Dedifferentiated amniotic fluid mesenchymal stem cell (primary cell): ENCODE data around the gene KLK7.
"Not testable (repeated sequence)": the region's sequence is repeated elsewhere in the genome, so short reads cannot be mapped to it uniquely, and the experiment has no call there.

Experiments
- DNase-seq: peaks from one replicate; pipeline ENCODE4 v3.0.0-alpha.2; 2016; ENCODE audit errors: extremely low spot score

Gene KLK7

GRCh38 chr19:50978772-50979390 lies 4.8 kb downstream of the KLK7 start:
- DNase-seq: no peak

- DNase-seq: no peak
Measured at GRCh38 chr19:50977626-50978025, 6.1 kb downstream of the KLK7 start.

- no peak for DNase-seq
Measured at GRCh38 chr19:50975766-50976165, 8.0 kb downstream of the KLK7 start.

- DNase-seq: no peak
Measured at GRCh38 chr19:50974702-50975556, 8.8 kb downstream of the KLK7 start.

DNA sequence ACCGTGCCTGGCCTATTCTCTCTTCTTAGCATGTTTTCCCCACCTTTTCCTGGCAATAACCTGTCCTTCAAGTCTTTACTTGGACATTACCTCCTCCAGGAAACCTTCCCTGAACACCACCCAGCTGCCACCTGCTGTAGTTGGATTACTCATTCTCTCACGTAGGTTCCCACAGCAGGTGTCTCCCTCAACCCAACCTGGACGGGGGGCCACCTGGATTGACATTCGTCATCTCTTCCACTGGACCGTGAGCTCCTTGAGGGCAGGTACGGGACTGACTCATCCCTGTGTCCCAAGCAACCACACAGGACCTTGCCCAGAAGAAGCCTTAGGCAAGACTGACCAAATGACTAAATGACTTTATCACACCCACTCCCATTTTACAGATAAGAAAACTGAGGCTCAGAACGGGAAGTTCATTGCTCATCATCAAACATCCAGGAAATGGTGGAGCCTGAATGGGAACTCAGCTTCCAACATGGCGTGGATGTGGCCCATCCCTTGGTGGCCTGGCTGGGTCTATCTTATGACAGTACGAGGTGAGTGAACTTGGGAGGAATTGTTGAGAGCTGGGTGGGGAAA lies 10.8 kb downstream of the KLK7 start:
- no peak for DNase-seq

GRCh38 chr19:50969810-50970209 lies 13.9 kb downstream of the KLK7 start:
- DNase-seq: not testable (repeated sequence)

DNA sequence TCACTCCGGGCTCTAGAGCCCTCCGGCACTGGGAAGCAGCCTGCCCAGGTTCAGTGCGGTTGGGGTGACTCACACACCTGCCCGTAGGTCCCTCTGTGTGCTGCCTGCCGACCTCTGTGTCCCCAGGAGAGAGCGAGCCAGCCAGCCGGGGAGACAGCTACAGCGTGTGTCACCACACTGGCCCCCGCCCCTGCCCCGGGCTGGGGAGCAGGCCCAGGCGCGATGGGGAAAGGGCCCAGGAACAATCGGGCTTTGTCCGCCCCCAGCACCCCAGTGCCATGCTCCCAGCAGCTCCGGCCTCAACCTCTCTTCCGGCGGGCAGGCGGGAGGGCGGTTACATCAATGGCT lies 14.3 kb downstream of the KLK7 start, which contains the start of gene KLK6:
Gene KLK6 (minus strand): TSS at position 179 of the 348 bp plus-strand sequence. CDS start 1,487 bp downstream, outside the sequence.
- DNase-seq: no peak

GRCh38 chr19:50968716-50969412 lies 14.9 kb downstream of the KLK7 start:
- no peak for DNase-seq

- no peak for DNase-seq
Measured at GRCh38 chr19:50967929-50968715, 15.6 kb downstream of the KLK7 start.

GRCh38 chr19:50964266-50964665 lies 19.5 kb downstream of the KLK7 start:
- DNase-seq: no peak

DNA sequence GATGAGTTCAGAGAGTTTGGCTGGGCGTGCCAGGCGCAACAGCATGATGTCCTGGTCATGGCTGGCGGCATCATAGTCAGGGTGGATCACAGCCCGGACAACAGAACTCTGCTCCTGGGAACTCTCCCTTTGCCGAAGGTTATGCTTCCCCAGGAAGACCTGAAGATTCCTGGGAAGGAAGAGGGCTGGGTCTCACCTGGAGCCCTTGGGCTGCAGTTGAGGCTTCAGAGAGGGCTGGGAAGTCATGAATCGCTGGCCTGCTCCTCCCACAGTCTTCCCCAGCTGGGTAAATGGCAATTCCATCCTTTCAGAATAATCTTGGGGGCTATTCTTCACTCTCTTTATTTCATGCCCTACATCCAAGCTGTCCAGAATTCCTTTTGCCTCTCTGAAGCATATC lies 20.3 kb downstream of the KLK7 start:
- DNase-seq: no peak

DNA sequence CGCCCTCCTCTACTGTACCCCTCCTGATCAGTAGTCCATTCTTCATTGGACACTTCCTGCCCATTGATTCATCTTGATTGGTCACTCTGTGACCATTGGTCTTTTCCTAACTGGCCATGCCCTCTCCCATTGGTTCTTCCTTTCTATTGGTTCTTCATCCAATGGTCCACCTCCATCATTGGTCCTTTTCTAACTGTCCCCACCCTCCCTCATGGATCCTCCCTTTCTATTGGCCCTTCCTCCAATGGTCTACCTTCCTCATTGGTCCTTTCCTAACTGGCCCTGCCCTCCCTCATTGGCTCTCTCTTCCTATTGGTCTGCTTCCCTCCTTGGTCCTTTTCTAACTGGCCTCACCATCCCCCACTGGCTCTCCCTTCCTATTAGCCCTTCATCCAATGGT lies 21.5 kb downstream of the KLK7 start:
- no peak for DNase-seq

- no peak for DNase-seq
Measured at GRCh38 chr19:50959731-50960500, 23.8 kb downstream of the KLK7 start.

DNA sequence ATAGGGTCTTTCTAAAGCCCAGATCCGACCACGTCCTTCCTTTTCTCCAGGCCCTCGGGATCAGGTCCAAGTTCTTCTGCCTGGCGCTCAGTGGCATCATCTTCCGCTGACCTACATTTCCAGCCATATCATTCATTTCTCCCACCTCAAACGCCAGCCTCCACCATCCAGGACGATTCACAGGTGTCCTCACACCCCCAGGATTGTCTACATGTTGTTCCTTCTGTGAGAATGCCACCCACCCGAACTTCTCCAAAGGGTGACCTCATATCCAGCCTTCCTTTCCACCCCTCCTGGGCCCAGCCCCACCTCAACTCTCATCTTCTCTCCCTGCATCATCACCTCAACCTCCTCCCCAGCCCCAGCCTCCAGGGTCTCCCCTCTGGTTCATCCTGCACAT lies 26.1 kb downstream of the KLK7 start:
- no peak for DNase-seq

DNA sequence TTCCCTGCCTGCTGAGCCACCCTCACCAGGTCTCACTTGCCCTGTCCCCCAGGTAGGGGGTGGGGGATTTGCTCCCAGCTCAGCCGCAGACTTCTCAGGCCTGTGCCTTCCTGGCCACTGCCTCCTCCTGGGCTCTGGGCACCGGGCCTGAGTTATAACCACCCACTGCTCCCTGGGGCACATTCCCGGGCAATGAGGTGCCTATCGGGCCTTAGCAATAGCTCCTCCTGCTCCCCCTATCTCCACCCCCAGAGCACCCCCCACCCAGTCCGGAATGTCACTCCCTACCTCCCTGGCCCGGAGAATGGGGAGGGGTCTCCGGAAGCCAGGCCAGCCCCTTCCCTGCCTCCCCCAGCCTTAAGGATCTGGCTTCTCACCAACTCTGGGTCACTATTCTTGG lies 30.8 kb downstream of the KLK7 start, which contains the start of gene KLK5:
Gene KLK5 (minus strand): TSS at position 129 of the 400 bp plus-strand sequence. CDS start 381 bp downstream, outside the sequence.
- no peak for DNase-seq

DNA sequence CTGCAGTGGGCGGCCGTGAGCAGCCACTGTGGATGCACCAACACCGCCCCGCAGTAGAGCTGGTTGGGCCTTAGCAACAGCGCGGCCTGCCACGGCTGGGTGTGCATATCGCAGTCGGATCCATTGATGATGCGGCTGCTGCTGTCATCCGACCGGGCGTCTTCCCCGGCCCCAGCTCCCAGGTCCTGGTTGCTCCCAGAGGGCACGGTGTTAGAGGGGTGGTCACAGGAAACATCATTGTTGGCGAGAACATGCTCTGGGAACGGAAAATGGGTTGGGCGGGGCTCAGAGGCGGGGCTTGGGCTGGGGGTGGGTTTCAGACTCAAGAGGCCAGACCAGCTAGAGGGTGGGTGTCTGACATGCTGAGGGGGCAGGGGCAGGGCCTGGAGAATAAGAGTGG lies 33.9 kb downstream of the KLK7 start:
- DNase-seq: no peak

DNA sequence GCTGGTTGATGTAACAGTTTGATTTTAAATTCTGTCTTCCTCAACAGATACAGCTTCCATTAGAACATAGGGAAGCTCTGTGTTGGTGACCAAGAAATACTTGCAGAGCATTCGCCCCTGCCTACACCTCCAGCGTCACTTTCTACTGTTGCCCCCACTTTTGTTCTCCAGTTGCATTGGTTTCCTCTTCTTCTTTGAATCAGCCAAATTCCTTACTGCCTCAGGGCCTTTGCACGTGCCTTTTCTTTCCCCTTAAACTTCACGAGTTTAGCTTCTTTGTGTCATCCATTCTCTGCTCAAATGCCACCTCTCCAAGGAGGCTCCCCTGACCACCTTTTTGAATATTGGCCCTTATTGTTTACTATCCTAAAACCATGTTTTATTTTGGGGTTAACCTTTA lies 36.6 kb downstream of the KLK7 start:
- DNase-seq: no peak

GRCh38 chr19:50944795-50945194 lies 38.9 kb downstream of the KLK7 start:
- DNase-seq: no peak

DNA sequence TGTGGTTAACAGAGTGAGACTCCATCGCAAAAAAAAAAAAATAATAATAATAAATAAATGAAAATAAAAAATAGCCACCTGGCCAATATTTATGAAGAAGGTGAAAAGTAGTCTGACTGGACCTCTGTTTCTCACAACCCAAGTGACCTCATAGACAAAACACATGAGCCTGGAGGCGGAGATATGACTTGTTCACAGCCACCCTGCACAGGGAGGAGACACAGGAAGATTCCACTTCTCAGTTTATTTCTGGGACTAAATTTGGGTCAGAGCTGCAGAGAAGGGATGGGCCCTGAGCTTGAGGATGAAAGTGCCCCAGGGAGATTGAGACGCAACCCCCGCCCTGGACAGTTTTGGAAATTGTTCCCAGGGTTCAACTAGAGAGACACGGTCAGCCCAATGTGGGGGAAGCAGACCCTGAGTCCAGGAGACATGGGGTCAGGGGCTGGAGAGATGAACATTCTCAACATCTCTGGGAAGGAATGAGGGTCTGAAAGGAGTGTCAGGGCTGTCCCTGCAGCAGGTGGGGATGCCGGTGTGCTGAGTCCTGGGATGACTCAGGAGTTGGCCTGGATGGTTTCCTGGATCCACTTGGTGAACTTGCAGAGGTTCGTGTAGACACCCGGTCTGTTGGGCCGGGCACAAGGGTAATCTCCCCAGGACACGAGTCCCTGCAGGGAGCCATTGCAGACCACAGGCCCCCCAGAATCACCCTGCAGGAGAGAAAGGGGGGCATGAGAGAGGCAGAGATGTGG lies 40.5 kb downstream of the KLK7 start:
- DNase-seq: no peak

DNA sequence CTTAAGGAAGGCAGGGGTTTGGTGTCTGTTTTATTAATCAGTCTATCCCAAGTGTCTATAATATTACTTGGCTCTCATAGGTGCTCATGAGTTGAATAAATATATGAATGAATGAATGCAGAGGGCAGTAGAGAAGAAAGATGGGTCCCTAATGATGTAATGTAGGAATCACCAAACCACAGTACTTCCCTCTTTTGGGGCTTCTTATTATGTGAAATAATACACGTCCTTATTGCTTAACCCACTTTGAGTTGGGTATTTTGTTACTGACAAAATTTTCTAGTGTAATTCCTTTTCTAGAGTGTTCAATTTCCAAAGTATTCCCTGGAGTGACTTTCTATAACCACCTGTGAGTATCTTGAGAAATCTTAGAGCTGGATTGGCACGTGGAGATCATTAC lies 44.1 kb downstream of the KLK7 start:
- DNase-seq: no peak
